HG03378 (cell line): ENCODE results near the gene SPRN.

Experiments used
- ATAC-seq: cut with Tn5 transposase; IDR thresholded peaks from one replicate; pipeline ENCODE4 v1.9.1; 2021; ENCODE audit warnings: mild to moderate bottlenecking, moderate library complexity; ENCODE audit not compliant: unreplicated experiment

SPRN gene

GRCh38 chr10:133411523-133412380 lies 12.7 kb downstream of the SPRN start:
- no peak for ATAC-seq

- peak; percentile 49 for ATAC-seq
Observed at GRCh38 chr10:133405844-133406527, 18.4 kb downstream of the SPRN start.

GRCh38 chr10:133405272-133405671 lies 19.2 kb downstream of the SPRN start:
- no peak for ATAC-seq

GRCh38 chr10:133403784-133404183 lies 20.6 kb downstream of the SPRN start:
- ATAC-seq = no peak

GRCh38 chr10:133403359-133403758 lies 21.1 kb downstream of the SPRN start:
- ATAC-seq = no peak

- ATAC-seq = no peak
Observed at GRCh38 chr10:133401981-133402725, 22.3 kb downstream of the SPRN start.

GRCh38 chr10:133401500-133401899 lies 22.9 kb downstream of the SPRN start:
- ATAC-seq = no peak

- ATAC-seq = peak; percentile 58
Observed at GRCh38 chr10:133400624-133401424, 23.6 kb downstream of the SPRN start.

- no peak for ATAC-seq
Observed at GRCh38 chr10:133399123-133399601, 25.3 kb downstream of the SPRN start.

GRCh38 chr10:133397938-133398337 lies 26.5 kb downstream of the SPRN start:
- ATAC-seq = no peak

- ATAC-seq = no peak
Observed at GRCh38 chr10:133396035-133396624, 28.3 kb downstream of the SPRN start.

- ATAC-seq = no peak
Observed at GRCh38 chr10:133394801-133395221, 29.6 kb downstream of the SPRN start.

- peak; percentile 44 for ATAC-seq
Observed at GRCh38 chr10:133394064-133394663, 30.3 kb downstream of the SPRN start, which contains the start of gene MTG1. TSS of gene MTG1 (plus strand) at chr10:133394157. CDS start at chr10:133394221, 64 bp downstream.

- ATAC-seq = no peak
Observed at GRCh38 chr10:133393401-133394063, 30.9 kb downstream of the SPRN start.

- ATAC-seq = no peak
Observed at GRCh38 chr10:133391761-133392518, 32.5 kb downstream of the SPRN start.

- ATAC-seq = no peak
Observed at GRCh38 chr10:133391249-133391635, 33.2 kb downstream of the SPRN start.

GRCh38 chr10:133390597-133391248 lies 33.7 kb downstream of the SPRN start:
- ATAC-seq = no peak
